DMS153 treated with DMSO at 0.1 percent for 48 hours (cell line): ENCODE measurements around the gene TLX1.

Experiments
- DNase-seq: peaks from one replicate; lab custom pipeline; 2025; ENCODE audit not compliant: unreplicated experiment; lab: John Stamatoyannopoulos, UW

TLX1 gene

GRCh38 chr10:101130984-101131961 lies at the start of gene TLX1:
TSS of gene TLX1 (plus strand) at chr10:101131300. CDS start at chr10:101131542, 242 bp downstream.
- DNase-seq: peak; percentile 52

- no peak for DNase-seq
These were observed 45.3 kb upstream of the TLX1 start for GRCh38 chr10:101085846-101086245.

DNA sequence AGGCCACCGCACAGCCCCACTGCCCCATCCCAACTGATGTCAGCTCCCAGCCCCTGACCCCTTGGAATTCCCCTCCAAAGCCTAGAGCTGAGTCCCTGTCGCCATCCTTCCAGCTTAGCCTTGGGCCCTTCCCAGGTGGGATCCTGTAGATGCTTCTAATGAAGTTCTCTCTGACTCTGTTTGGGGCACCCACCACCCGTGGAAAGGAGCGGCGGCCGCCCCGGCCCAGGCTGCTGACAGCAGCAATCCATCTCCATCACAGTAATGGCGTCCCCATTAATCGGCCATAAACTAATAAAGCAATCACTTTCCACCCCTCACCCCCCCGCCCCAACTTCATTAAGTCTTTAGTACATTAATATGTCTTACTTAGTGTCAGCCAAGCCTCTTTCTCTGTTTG lies 43.7 kb upstream of the TLX1 start:
- no peak for DNase-seq

DNA sequence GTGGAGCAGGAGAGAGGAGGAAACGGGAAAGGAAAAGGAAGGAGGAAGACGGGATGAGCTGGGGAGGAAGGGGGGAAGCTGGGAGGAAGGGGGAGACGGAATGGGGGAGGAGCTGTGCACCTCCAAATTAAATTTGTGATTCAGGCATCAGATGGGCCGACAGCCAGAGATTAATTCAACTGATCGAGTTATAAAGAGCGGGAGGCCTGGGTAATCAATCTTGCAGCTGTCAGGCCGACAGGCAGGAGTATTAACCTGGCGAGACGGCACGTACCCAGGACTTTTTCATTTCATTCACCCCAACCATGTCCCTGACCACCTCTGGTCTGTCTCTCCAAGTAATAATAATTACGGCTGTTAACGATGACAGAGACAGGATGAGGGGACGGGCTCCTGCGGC lies 43.1 kb upstream of the TLX1 start:
- DNase-seq: no peak

DNA sequence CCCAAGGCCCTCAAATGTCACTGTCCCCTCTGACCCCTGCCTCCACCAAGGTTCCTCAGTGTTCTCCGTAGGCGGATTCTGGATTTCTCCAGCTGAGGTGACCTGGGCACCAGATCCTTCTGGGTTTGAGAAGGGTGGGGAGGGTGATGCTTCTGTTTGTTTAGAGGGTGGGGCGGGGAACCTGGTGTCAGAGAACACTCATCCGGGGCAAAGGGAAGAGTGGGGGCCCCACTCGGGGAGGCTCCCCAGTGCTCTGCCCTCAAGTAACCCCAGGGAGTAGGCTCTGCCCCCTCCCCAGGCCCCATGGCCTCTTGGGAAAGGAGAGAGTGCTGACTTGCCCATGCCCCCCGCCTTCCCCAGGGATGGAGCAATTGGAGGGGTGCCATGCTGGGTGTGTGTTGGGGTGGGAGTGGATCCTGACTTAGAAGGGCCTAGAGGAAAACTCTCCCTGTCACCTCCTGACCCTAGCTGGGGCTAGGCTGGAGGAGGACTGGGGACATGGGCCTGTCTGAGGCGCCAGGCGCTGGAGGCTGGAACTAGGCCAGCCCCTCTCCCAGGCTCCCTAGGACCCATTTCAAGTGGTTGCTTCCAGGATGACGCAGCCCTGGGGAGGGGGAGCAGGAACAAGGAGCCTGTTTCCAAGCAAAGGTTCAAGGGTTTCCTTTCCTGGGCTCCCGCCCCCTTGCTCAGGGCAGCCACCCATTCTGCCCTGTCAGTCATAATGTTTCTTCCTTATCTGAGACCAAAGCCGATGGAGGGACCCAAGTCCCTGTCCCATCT lies 41.4 kb upstream of the TLX1 start:
- DNase-seq: peak; percentile 24

DNA sequence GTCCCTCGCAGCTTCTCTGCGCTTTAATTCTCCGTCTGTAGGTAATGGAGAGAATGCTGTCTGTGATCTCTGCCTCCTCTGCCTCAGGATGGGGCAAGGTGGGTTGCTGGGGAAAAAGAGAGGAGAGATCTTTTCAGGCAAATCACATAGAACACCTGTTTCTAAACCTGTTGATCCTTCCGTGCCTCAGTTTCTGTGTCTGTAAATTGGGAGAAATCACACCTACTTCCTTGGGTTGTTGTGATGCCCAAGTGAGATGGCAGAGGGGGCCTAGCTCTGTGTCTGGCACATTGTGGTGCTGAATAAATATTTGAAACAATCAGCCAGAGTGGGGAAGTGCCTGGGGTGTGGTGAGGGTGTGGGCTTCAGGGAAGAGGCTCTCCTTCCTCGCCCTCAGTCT lies 40.5 kb upstream of the TLX1 start:
- no peak for DNase-seq

GRCh38 chr10:101091546-101092290 lies 39.4 kb upstream of the TLX1 start:
- DNase-seq: peak; percentile 51

DNA sequence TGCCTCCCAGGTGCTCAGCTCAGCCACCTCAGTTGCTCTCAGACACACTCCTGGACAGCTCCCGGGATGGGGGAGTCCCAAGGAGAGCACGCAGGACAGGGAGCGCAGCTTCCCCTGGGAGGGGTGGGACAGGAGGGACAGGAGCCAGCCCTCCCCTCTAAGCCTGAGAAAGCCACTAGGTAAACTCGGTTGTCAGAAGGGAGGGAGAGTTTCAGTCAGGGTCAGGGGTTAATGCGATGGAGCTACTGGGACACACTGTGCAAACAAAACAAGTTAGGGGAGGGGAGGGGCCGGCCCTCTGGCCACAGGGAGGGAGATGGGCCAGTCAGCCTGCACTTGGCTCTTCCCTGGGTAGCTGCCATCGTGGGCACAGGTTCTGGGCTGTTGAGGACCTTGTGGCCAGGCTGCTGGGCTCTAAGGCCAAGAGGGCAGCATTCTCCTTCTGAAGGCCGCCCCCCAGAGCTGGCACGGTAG lies 38.2 kb upstream of the TLX1 start:
- DNase-seq: no peak

DNA sequence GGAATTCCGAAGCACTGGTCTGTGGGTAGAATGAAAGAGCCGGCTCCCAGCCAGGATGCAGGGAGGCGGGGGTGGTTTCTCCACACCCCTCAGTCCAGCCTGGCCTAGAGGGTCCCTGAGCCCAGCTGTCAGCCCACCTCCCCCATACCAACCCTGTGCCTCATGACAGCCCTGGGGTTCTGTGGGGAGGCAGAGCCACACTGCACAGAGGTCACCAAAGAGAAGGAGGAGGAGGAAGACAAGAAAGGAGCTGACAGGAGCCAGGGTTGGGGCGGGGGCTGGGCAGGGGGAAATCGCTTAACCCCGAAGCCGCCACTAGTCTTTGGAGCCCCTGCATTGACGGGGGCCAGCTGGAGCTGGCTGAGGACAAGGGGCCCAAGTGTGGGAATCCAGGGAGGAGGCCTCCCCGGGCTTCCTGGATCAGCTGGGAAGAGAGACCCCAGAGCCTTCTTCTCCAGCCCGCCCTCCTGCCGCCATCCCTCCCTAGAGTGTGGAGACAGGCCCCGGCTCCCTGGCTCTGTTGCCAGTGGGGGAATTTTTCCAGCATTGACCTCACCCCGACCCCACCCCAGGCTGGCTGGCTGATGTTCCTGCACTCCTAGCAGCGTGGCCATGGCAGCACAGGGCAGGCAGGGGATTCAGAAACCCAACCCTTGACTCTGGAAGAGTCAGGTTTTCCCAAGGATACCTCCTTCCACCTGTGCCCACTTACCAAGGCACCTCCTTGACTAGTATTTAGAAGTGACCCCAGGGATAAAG lies 36.8 kb upstream of the TLX1 start:
- no peak for DNase-seq

DNA sequence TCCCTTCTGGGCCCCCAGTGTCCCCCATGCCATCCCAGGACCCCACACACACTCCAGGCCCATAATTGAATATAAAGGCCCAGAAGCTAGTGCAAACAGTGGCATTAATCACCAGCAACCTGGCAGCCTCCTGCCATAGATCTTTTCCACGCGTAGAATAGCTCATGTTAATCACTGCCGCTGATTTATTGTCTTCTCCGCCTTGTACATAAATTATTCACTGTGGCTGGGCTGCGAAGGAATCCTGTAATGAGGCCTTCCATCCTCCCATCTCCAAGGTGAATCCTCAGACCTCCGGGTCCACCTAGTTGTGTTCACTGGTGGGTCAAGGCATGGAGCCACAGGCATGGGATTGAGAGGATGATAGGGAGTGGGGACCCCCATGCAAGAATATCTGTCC lies 36.1 kb upstream of the TLX1 start:
- no peak for DNase-seq

GRCh38 chr10:101095550-101096213 lies 35.4 kb upstream of the TLX1 start:
- peak; percentile 94 for DNase-seq

GRCh38 chr10:101096378-101096777 lies 34.7 kb upstream of the TLX1 start:
- no peak for DNase-seq

GRCh38 chr10:101097881-101098280 lies 33.2 kb upstream of the TLX1 start:
- no peak for DNase-seq

DNA sequence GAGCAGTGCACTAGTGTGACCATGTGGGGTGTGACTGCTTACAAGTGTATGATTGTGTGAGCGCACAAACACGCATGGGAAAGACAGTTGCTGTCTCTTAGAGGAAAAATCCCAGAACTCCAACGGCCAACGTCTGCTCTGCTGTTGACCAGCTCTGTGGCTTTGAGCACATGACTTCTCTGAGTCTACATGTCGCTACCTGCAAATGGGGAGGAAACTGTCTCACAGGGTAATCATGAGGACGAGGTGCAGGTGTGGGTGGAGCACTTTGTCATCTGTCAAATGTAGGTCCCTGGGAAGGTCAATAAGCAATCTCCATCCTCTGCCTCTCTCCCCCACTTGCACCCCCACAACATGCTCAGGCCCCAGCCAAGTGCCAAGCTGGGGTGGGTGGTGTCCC lies 31.2 kb upstream of the TLX1 start:
- DNase-seq: no peak

DNA sequence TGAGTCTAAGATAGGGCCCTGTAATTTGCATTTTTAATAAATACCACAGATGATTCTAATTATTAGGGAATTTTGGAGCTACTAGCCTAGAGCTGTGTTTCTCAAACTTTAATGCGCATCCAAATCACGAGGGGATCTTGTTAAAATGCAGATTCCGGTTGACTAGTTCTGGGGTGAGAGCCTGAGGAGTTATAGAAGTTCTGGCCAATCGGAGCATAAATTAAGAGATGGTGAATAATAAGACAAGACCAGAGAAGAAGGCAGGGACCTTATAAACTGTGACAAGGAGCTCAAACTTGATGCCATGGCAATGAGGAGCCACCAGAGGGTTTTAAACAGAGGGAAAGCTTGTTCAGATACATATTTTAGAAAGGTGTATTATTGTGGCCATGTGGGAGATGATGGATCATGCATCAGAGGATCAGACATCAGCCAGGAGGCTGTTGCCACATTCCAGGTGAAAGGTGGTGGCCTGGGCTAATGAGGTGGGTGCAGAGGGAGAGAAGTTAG lies 29.7 kb upstream of the TLX1 start:
- no peak for DNase-seq

DNA sequence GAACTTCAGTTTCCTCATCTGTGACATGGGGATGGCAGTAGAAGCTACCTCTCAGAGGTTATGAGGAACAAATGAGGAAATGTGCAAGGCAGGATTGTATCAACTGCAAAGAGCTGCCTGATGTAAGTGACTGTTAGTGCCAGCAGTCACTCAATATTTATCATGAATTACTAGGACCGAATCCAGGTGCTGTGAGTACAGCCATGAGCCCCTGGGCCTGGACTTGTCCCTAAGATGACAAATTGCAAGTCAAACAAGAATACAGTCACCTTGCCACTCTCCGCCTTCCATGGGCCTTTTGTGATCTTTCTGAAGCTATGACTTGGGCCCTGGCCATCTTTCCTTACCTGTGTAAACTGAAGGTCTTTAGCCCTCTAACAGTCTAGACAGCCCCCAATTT lies 27.7 kb upstream of the TLX1 start:
- DNase-seq: no peak

DNA sequence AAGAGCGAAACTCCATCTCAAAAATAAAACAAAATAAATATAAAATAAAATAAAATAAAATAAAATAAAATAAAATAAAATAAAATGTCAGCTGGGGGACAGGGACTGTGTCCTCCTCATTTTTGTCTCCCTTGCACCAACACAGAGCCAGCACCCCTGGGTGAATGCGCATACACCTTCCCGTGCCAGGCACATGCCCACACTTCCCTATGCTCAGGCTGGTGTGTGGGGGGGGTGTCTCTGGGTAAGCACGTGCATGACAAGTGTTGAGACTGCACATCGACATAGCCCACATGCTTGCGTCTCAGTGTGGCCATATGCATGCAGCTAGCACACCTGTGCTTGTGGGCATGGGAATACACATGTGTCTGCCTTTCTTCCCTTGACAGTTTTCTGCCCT lies 24.7 kb upstream of the TLX1 start:
- DNase-seq: no peak

- DNase-seq: no peak
These were observed 23.3 kb upstream of the TLX1 start for GRCh38 chr10:101107771-101108170.

DNA sequence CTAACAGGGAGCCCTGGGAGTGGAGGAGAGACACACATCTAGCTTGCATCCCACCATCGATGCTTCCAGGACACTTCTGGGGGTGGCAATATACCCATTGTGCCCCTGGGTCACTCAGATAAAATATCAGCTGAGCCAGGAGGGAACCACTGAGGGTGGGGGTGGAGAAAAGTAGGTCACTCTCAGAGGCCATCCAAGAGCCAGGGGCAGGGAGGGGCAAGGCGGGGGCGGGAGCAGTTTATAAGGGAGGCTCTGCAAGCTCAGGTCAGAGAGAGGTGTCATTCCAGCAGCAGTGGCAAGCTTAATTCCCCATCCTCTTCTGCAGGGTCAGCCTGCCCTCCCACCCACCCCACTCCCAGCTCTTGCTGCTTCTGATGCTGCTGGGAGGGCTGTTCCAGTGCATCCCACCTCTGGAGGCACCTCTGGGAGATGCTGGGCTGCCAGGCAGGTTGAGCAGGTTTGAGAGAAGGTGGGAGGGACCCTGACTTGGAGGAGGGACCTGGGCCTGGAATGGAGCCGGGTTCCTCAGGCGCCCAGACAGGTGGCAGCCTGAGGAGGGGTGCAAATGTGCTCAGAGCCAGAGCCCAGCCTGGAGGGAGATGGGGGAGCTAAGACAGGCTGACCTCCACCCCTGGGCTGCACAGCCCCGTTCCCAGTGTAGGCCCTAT lies 20.1 kb upstream of the TLX1 start:
- no peak for DNase-seq
